ENCODE data around the gene FIS1. TPM values are rescaled to one million over a fixed set of nuclear protein-coding genes. Genes with fewer than 3 reads are reported as not detected.
A peak's percentile ranks its signal among the peaks of the same experiment; 100 is the strongest.

FIS1 gene
- total and polyA plus RNA-seq, 11 donors, result 204 to 491 (median 282) TPM

GRCh38 chr7:101241443-101242349, 3.2 kb downstream of the FIS1 start:
- peak overlapping the region in 1 of 12 donors; percentile 4 for H3K27ac ChIP-seq
- WGBS, 4 donors, result 81 to 88% (median 85%) methylated on average over 16 of the region's 16 CpGs
- H3K9me3 ChIP-seq, result no peaks in the 10 kb centered on the region
- DNase-seq, result no peak
- no peak for ATAC-seq
- TF ChIP-seq, protein P1, sequence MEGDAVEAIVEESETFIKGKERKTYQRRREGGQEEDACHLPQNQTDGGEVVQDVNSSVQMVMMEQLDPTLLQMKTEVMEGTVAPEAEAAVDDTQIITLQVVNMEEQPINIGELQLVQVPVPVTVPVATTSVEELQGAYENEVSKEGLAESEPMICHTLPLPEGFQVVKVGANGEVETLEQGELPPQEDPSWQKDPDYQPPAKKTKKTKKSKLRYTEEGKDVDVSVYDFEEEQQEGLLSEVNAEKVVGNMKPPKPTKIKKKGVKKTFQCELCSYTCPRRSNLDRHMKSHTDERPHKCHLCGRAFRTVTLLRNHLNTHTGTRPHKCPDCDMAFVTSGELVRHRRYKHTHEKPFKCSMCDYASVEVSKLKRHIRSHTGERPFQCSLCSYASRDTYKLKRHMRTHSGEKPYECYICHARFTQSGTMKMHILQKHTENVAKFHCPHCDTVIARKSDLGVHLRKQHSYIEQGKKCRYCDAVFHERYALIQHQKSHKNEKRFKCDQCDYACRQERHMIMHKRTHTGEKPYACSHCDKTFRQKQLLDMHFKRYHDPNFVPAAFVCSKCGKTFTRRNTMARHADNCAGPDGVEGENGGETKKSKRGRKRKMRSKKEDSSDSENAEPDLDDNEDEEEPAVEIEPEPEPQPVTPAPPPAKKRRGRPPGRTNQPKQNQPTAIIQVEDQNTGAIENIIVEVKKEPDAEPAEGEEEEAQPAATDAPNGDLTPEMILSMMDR (IDR thresholded peaks at IDR 0.05), result no peak
- no peak for TF ChIP-seq POLR2A (IDR thresholded peaks at IDR 0.05)
- no peak overlapping the region for H3K4me3 ChIP-seq
- H3K27me3 ChIP-seq, result no peaks in the 10 kb centered on the region
- H3K36me3 ChIP-seq, result peaks cover 0 to 41% (median 27%) of the 10 kb centered on the region in 9 donors
- intact Hi-C loops (cut with DNase I), result loop anchor here in 1 of 10 donors (10.0 kb wide), 1 partner anchor 357 kb away; the partner anchor contains the start of gene UFSP1
- peaks cover 5 to 82% (median 62%) of the 10 kb centered on the region in 12 donors for H3K4me1 ChIP-seq

DNA sequence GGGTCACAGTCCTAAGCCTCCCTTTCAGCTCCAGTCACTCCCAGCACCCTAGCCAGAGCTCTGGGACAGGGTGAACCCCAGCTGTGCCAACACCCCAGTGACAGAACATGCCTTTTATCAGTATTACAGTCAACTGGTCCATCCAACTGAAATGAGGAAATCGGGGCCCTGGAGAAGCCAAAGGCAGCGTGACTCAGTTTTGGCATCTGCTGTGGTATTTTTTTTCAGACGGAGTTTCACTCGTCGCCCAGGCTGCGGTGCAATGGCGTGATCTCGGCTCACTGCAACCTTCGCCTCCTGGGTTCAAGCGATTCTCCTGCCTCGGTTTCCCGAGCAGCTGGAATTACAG, 3.9 kb downstream of the FIS1 start:
- Histone ChIP-seq H3K27me3 (no peaks in the 10 kb centered on the region), H3K36me3 (peaks cover 0 to 41% (median 27%) of the 10 kb centered on the region in 9 donors), H3K27ac (peak overlapping the region in 1 of 12 donors; percentile 24), H3K9me3 (no peaks in the 10 kb centered on the region), H3K4me3 (no peak overlapping the region), H3K4me1 (peaks cover 5 to 80% (median 61%) of the 10 kb centered on the region in 12 donors)
- intact Hi-C loops (cut with DNase I), result loop anchor here in 1 of 10 donors (10.0 kb wide), 1 partner anchor 356 kb away; the partner anchor contains the start of gene UFSP1
- 92 to 95% (median 93%) methylated on average over 12 of the region's 12 CpGs for WGBS, 4 donors
- DNase-seq, result no peak
- TF ChIP-seq POLR2A (IDR thresholded peaks at IDR 0.05), result no peak
- TF ChIP-seq, protein P1 (IDR thresholded peaks at IDR 0.05), result no peak
- no peak for ATAC-seq

GRCh38 chr7:101240226-101241014, 4.5 kb downstream of the FIS1 start:
- peaks cover 0 to 41% (median 27%) of the 10 kb centered on the region in 9 donors for H3K36me3 ChIP-seq

More at GRCh38 chr7:101240226-101241014, 4.5 kb downstream of the FIS1 start:
- no peak for ATAC-seq
- intact Hi-C loops (cut with DNase I), result loop anchor here in 1 of 10 donors (10.0 kb wide), 1 partner anchor 356 kb away; the partner anchor contains the start of gene UFSP1
- no peak overlapping the region for H3K4me3 ChIP-seq
- peak overlapping the region in 10 of 12 donors; percentile 71 to 86 (median 80) for H3K27ac ChIP-seq
- no peaks in the 10 kb centered on the region for H3K27me3 ChIP-seq
- no peaks in the 10 kb centered on the region for H3K9me3 ChIP-seq
- 90 to 93% (median 91%) methylated on average over 32 of the region's 32 CpGs for WGBS, 4 donors
- H3K4me1 ChIP-seq, result peaks cover 5 to 75% (median 57%) of the 10 kb centered on the region in 12 donors
- DNase-seq, result no peak
- TF ChIP-seq, protein P1 (IDR thresholded peaks at IDR 0.05), result no peak
- TF ChIP-seq POLR2A (IDR thresholded peaks at IDR 0.05), result no peak
